GM21447 (cell line): ENCODE results near the gene PHF3.
"Not testable (repeated sequence)": the region's sequence is repeated elsewhere in the genome, so short reads cannot be mapped to it uniquely, and the experiment has no call there.

ENCODE experiments used
- ATAC-seq: cut with Tn5 transposase; IDR thresholded peaks from one replicate; pipeline ENCODE4 v1.9.1; 2021; ENCODE audit not compliant: unreplicated experiment

Gene PHF3

DNA sequence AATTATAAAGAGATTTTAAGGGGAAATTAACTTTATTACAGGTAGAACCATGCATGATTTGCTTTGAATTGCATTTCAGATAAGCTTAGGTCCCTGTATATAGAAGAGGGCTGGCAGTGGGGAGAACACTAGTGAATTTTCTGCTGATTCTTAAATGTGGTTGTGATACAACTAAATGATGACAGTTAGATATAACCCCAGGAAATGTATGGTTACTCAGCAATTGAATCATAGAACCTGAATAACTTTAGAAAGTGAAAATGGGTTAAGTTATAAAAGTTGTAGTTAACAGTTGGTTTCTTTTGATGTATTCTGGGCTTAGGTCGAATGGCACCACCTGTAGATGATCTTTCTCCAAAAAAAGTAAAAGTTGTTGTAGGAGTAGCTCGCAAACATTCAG is 70.1 kb downstream of the PHF3 start:
- no peak for ATAC-seq

DNA sequence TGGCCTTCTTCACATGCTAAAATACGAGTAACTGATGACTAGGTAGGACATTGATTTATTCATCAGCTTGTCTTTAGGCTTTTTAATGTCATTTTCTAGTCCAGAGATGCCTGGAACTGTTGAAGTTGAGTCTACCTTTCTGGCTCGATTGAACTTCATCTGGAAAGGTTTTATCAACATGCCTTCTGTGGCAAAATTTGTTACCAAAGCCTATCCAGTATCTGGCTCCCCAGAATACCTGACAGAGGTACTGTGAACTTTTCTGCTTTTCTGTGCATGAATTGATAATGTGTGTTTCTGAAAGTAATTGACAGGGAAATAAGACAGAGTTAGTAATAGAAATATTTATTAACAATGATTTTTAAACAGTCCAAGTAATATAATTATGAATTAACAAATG is 71.0 kb downstream of the PHF3 start:
- ATAC-seq, result no peak

DNA sequence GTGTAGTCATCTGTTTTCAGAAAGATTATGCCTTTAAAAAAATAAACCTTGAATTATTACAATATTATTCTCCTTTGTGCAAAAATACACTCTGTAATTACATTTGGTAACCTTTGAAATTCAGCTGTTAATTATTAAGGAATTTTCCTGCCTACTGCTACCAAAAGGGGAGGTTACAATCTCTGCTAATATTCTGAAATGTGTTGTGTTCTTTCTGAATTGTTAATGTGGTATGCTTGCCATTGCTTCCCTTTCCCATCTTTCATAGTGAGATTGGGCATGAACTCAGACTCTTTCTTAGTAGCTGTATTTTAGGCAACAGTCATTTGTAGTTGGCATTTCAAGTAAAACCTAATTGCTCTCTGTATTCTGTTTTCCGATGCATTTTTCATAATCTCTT is 73.0 kb downstream of the PHF3 start:
- no peak for ATAC-seq

DNA sequence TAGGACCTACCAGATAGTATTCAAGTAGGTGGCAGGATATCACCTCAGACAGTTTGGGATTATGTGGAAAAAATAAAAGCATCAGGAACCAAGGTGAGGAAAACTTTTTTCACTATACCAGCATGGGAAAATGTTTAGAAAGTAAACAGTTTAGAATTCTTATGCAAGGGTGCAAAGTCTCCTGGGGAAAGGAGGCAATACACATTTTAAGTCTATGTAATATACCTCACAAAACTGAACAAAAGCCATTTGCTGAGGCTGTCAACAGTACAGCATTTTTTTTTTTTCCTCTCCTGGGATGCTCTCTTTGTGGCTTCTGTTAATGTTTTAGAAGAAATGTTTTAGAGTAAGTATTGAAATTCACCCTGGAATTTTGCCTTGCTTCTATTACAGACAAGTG is 73.5 kb downstream of the PHF3 start:
- ATAC-seq, result no peak

DNA sequence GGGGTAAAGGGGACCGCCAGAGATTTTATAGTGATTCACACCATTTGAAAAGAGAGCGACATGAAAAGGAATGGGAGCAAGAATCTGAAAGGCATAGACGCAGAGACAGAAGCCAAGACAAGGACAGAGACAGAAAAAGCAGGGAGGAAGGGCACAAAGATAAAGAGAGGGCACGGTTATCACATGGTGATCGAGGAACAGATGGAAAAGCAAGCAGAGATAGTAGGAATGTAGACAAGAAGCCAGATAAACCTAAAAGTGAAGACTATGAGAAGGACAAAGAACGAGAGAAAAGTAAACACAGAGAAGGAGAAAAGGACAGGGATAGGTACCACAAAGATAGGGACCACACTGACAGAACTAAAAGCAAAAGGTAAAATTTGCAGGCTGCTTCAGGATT is 77.7 kb downstream of the PHF3 start:
- no peak for ATAC-seq

DNA sequence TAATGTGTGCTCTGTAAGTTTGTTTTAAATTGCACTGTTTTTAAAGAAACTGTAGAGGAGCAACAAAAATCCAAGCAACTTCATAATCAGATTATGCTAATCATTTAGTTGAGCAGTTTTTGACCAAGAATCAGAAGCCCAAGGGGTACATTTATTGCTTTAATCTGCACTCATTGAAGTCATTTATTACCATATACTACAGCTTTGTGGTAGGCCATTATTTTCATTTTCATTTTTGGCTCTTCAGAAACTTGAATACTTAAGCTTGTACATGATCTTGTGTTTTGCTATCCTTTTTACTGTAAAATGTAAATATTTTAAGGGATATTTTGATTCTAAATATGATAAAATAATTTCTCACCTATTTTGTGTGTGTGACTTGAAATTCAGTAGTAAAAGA is 78.5 kb downstream of the PHF3 start:
- peak; percentile 52 for ATAC-seq

DNA sequence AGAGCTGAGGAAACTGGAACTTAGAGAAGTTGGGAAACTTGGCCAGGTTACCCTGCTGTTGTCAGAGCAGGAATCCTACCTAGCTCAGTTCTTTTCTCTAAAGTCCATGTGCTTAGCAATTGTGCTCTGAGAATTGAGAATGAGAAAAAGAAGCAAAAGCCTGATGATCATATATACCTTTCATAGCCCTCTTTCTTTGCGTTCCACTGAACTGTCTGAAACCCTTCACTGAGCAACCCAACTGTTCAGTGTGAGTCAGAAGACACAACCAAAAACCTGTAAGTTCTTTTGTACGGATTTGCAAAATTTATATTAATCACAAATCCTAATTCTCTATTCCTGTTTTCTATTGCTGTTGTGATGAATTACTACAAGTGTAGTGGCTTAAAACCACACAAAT is 80.6 kb downstream of the PHF3 start:
- no peak for ATAC-seq

DNA sequence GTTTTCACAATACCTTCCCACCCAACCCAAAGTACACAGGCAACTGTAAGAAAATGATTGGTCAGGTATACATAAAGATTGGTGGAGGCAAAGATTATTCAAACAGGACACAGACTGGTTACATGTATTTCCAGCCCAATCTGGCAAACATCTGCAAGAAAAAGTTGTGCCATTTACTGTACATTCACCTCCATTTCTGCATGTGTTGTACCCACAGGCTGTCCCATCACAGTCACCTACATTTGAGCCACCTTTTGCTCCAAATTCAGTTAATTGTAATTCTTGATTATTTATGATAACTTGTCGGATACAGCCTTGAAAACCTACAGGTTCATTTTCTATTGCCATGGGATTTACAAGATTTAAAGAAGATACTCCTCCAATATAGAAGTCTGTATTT is 85.6 kb downstream of the PHF3 start:
- ATAC-seq, result no peak

DNA sequence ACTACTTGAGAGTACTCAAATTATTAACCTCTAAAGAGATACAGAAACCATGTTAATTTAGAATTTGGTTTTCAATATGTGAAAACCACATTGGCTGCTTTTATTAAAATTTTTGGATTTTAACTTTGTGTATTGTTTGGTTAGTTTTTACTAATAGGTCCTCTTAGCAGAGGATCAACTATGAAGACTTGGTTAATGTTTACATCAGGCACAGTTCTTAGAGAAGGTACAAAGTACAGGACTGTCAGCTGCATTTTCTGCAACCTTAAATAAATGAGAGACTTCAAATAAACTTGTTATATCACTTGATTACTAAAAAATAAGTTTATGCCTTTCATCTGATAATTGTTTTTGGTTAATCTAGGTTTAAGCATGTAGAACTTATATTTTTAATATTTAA is 89.1 kb downstream of the PHF3 start:
- ATAC-seq, result no peak

DNA sequence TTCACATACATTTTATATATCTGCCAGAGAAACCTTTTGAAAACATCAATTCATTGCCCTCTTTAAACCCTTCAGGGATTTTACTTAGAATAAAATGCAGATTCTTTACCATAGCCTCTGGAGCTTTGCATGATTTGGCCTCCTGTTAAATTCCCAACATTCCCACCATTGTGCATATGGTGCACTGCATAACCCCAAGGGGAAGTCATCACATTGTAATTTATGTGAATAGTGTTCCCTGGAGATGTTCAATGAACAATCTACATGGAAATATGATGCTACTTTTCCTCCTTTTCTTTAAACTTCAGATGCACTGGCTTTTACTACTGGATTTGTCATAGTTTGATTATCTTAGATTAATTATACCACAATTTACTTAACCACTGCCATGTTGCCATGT is 94.7 kb downstream of the PHF3 start:
- ATAC-seq, result no peak

DNA sequence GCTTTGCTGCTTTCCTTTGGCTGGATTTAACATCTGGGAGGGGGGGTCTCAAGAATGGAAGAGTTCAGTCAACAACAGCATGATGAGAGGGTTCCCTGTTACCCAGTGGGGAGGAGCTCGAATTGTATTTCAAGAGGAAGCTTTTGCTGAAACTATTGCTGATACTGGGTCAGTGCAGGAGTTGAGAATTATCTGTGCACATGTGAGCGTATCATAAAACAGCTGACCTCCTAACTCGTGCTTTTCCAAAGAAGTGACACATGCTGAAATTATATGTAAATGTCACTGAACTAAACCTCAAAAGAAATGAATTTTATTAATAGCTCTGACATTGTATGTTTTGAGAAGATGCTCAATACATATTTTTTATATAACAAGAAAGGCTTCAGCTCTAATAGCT is 96.3 kb downstream of the PHF3 start:
- ATAC-seq, result no peak

DNA sequence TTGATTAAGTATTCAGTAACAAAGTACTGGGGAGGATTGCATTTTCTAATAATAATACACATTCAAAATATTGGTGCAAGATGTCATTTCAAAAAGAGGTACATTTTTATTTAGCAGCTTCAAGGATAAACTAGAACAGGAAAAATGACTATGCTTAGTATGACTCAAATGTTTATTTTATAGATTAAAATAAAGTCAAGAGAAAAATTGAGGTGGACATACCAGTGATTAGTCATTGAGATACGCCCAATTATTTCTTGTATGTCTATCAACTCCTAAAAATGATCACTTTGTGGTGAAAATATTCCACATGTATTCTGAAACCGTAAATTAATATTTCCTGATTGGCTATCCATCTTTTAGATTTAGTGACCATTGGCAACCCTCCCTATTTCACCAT is 96.7 kb downstream of the PHF3 start:
- no peak for ATAC-seq

DNA sequence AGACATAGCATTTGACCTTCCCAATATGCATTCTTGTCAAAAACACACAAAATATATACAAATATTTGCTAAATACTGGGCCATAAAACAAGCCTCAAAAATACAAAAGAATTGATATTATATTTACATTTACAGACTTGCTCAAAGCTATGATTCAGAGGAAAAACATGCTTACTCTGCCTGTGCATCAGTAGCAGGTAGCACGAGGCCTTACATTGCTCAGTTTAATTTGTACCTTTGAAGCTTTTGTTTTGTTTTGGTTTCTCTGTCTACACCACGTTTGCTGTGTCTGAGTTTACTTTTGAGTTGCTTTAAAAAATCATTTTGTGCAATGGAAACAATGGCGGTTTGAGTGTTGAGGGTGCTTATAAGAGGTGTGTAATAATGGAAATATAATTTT is 99.3 kb downstream of the PHF3 start:
- ATAC-seq, result no peak

DNA sequence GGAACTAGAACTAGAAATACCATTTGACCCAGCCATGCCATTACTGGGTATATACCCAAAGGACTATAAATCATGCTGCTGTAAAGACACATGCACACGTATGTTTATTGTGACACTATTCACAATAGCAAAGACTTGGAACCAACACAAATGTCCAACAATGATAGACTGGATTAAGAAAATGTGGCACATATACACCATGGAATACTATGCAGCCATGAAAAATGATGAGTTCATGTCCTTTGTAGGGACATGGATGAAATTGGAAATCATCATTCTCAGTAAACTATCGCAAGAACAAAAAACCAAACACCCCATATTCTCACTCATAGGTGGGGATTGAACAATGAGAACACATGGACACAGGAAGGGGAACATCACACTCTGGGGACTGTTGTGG is 102.6 kb downstream of the PHF3 start:
- ATAC-seq, result not testable (repeated sequence)

DNA sequence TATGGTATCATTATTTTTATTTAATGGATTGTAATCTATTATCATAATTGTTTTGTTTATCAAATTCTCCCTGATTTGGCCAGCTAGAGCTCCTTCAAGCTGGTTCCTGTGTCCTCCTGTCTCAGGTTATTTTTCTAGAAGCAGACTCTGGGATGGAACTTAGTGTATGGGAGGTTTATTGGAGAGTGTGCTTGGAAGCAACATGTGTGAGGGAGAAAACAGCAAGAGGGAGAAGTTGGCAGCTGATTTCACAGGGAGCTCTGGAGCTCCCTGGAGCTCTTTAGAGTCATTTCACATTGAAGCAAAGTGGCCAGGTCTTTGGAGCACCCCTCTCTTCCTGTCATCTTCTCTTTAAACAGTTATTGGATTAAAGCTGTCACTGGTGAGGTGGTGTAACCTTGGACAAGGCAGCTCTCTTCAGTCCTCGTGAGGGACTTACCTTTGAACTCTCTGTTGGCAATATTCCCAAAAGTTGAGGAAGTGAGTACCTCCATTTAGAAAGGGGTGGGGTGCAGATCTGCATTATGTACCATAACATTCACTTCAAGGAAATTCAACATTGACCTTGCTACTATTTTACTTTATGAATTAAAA is 103.6 kb downstream of the PHF3 start:
- no peak for ATAC-seq

DNA sequence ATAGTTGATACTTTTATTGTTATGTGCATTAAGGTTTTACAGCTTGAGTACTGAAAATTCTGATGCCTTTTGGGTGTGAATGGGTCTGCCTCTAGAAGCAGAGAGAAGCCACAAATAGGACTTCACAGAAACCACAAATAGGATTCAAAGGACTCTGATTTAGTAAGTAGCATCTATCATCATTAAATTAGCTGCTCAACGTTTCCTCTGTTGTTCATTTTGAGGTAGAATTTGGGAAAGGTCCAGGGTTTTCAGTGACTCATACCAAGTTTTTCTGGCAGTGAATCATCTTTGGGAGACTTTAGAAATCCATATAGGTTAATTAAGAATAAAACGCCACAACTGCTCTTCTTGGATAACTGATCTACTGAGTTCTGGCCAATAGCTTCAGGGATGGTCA is 105.1 kb downstream of the PHF3 start:
- ATAC-seq, result no peak

DNA sequence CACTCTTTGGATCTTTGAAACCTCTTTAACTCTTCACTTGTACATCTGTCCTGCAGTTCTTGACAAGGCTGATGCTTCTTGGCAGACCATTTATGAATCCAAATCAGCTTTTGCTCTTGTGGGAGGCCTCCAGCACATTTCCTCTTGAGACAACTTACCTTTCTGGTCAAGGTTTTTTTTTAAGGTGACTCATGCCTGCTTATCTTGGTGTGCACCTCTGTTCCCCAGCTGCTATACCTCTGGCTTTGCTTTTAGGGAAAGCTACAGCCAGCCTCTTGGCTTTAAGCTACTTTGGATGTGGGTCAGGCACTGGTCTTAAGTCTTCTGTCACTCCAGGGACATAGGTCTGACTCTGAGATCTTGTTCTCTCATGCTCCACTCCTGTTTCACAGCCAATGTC is 106.5 kb downstream of the PHF3 start:
- ATAC-seq, result no peak

DNA sequence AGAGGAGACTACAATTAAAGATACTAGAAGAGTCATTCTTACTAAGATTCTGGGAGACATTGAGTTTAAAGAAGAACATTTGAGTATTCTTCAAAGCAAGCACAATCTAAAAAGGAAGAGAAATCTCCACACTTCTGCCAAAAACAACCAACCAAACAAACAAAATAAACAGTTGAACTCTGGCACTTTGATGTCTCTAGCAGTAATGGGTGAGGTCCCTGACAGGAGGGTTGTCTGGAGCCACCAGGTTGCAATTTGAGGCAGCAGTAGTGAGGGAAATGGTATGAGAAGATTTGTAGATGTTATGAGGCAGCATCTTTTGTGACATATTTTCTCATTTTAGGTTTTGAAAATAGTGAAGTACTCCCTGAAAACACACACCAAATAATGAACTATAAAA is 108.1 kb downstream of the PHF3 start:
- no peak for ATAC-seq

DNA sequence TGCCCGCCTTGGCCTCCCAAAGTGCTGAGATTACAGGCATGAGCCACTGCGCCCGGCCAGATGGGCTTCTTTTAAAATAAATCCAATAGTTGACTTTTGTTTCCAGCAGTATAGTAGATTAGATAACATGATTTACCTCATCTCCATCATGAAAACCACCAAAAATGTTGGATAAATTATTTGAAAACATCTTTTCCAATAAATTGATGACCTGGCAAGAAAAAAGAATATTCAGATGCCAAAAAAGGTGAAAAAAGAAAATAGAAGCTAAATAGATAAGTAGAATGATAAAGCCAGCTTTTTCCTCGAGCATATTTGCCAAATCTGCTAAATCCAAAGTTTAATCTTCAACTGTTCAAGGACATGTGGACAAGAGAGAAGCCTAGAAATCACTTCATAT is 109.2 kb downstream of the PHF3 start:
- no peak for ATAC-seq

DNA sequence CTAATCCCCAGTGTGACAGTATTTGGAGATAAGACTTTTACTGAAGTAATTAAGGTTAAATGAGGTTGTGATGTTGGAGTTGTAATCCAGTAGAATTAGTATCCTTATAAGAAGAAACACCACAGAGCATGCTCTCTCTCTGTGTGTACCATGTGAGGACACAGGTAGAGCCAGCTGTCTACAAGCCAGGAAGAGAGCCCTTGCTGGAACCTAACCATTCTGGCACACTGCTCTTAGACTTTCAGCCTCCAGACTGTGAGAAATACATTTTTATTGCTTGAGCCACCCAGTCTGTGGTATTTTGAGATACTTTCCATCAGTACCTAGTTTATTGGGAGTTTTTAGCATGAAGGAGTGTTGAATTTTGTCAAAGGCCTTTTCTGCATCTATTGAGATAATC is 110.2 kb downstream of the PHF3 start:
- no peak for ATAC-seq

DNA sequence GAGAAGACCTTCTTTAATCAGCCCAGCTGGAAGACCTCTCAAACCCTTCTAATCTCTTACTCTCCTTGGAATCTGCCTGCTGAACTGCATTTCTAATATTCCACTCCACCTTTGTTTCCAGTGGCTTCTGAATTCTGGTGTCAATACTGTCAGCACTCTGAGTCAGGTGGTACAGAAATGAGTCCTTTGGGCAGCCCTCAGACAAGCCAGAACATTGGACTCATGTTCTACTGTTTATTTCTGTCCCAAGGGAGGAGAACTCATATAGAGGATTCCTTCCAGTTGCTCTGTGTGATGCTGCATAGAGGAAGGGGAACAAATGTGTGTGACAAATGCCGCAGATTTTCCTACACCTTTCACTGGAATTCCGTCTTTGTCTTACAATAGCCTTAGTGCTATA is 114.8 kb downstream of the PHF3 start:
- ATAC-seq, result no peak

DNA sequence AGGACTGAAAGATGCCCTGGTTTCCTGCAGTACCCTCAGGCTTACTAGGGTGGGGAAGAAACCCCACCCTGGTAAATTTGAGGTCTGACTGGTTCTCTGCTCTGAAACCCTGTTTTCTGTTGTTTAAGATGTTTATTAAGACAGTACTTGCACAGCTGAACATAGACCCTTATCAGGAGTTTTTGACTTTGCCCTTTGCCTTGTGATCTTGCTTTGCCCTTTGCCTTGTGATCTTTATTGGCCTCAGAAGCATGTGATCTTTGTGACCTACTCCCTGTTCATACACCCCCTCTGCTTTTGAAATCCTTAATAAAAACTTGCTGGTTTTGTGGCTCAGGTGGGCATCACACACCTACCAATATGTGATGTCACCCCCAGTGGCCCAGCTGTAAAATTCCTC is 121.7 kb downstream of the PHF3 start:
- ATAC-seq, result not testable (repeated sequence)

DNA sequence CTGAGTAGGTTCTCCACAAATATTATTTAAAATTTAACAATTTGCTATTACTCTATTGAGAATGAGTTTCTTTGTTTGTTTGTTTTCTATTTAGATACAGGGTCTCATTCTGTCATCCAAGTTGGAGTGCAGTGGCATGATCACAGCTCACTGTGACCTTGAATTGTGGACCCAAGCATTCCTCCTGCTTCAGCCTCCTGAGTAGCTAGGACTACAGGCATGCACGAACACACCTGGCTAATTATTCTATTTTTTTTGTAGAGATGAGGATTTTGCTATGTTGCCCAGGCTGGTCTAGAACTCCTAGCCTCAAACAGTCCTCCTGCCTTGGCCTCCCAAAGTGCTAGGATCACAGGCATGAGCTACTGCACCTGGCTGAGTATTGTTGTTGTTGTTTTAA is 122.2 kb downstream of the PHF3 start:
- ATAC-seq, result no peak

DNA sequence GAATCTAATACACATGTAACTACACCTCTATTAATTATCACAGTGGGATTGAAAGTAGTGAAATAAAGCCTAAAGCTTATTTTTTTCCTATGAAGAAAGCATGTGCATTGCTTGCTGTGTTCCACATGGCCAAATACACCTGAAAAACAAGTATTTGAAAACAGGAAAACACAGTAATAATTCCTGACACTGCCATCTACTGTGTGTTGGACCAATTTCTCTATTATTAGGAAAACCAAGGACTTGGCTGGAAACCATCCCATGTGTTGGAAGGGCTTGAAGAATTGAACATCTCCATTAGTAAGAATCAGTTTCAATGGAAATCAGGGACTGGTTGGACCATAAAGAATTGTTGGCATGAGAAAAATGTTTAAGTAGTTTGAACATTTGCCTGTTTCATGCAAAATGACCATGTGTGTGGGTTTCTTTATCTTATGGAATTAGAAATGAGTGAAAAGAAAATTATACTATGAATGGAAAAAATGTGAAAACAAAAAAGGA is 124.1 kb downstream of the PHF3 start:
- ATAC-seq, result no peak
